Measurements from ENCODE around the gene APH1B. TPM values are rescaled to one million over a fixed set of nuclear protein-coding genes. Genes with fewer than 3 reads are reported as not detected.
"Not testable (repeated sequence)": the region's sequence is repeated elsewhere in the genome, so short reads cannot be mapped to it uniquely, and the experiment has no call there.

APH1B gene
- total and polyA plus RNA-seq, 5 donors: 6.0 to 13.4 (median 10.7) TPM

DNA sequence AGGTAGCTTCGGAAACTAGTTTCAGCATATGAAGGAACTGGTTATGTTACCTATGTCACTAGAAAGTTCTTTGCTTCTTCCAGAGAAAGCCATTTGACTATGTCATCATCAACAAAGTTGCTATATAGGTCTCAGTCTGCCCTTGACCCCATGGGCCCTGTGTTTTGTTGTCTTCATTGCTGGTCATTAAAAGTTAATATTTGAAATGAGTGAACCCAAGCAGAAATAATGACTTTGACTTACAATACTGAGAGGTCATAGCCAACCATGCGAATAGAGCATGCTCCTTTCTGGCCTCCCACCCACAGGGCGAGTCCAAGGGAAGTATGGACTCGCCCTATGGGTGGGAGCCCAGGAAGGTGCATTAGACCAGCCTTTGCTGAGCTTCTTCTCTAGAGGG is 40.9 kb downstream of the APH1B start:
- ATAC-seq: no peak

DNA sequence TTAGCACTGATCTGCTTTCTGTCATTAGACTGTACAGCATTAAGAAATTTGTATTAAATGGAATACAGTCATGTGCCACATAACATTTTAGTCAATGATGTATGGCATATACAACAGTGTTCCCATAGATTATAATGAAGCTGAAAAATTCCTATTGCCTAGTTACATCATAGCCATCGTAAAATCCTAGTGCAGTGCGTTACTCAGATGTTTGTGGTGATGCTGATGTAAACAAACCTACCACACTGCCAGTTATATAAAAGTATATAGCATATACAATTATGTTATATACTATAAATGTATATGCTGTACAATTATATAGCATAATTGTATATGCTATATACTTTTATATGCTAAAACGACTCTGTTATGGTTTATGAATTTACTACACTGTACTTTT is 41.7 kb downstream of the APH1B start:
- Histone ChIP-seq H3K4me3 (ENCODE audit: low read length) (no peak overlapping the region), H3K4me1 (ENCODE audit: control insufficient read depth, insufficient read depth, low read length) (no peaks in the 10 kb centered on the region), H3K27ac (ENCODE audit: low read length) (no peak overlapping the region), H3K27me3 (ENCODE audit: control insufficient read depth, insufficient read depth) (no peaks in the 10 kb centered on the region), H3K9me3 (ENCODE audit: control insufficient read depth, low read length) (no peaks in the 10 kb centered on the region)
- intact Hi-C loops (cut with DNase I): no loop called here
- WGBS: 96% methylated on average over 3 of the region's 3 CpGs
- ATAC-seq: no peak
- DNase-seq: no peak

More for the DNA sequence above, 40.9 kb downstream of the APH1B start:
- H3K4me3 ChIP-seq (ENCODE audit: low read length): no peak overlapping the region
- no peaks in the 10 kb centered on the region for H3K9me3 ChIP-seq (ENCODE audit: control insufficient read depth, low read length)
- no peak for DNase-seq
- WGBS: 97% methylated on average over 4 of the region's 4 CpGs
- no peak overlapping the region for H3K27ac ChIP-seq (ENCODE audit: low read length)
- no peaks in the 10 kb centered on the region for H3K4me1 ChIP-seq (ENCODE audit: control insufficient read depth, insufficient read depth, low read length)
- intact Hi-C loops (cut with DNase I): no loop called here
- no peaks in the 10 kb centered on the region for H3K27me3 ChIP-seq (ENCODE audit: control insufficient read depth, insufficient read depth)

GRCh38 chr15:63320446-63320845 is 43.0 kb downstream of the APH1B start:
- H3K9me3 ChIP-seq (ENCODE audit: control insufficient read depth, low read length); H3K4me1 ChIP-seq (ENCODE audit: control insufficient read depth, insufficient read depth, low read length); H3K4me3 ChIP-seq (ENCODE audit: low read length); H3K27me3 ChIP-seq (ENCODE audit: control insufficient read depth, insufficient read depth); H3K27ac ChIP-seq (ENCODE audit: low read length); ATAC-seq; intact Hi-C loops (cut with DNase I); DNase-seq: not testable (repeated sequence)
- WGBS: 90% methylated on average over 8 of the region's 10 CpGs

DNA sequence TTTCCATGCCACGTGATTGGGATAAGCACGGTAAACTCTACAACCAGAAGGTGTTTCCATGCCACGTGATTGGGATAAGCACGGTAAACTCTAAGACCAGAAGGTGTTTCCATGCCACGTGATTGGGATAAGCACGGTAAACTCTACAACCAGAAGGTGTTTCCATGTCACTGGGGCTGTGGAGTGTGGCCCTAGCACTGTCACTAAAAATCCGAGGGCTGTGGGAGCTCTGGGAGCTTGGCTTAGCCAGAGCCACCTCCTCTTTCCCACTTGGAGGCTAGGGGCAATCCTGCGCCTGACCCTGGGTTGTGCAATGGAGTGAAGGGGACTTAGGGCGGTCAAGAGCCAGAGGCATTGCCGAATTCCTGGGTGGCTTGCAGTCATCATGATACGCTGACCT is 43.6 kb downstream of the APH1B start:
- ATAC-seq; H3K27me3 ChIP-seq (ENCODE audit: control insufficient read depth, insufficient read depth); H3K27ac ChIP-seq (ENCODE audit: low read length); H3K9me3 ChIP-seq (ENCODE audit: control insufficient read depth, low read length); DNase-seq; H3K4me3 ChIP-seq (ENCODE audit: low read length); H3K4me1 ChIP-seq (ENCODE audit: control insufficient read depth, insufficient read depth, low read length); intact Hi-C loops (cut with DNase I): not testable (repeated sequence)
- WGBS: 94% methylated on average over 8 of the region's 11 CpGs

DNA sequence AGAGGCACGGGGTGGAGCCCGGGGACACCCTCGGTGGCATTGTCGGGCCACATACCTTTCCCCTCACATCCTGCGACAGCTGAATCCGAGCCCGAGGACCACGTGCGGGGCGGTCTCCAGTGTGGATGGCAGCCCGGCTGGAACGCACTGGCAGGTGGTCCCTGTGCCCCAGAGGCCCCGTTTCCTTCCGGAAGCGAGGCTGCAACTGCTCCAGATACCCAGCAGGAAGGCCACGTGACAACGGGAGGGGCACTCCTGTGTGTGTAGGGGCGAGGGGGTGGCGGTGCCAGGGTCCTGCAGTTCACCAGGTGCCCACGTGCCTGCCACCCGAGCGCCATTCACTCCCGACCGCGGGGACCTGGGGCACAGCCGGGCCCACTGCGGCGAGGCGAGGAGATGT is 44.1 kb downstream of the APH1B start:
- intact Hi-C loops (cut with DNase I): no loop called here
- Histone ChIP-seq H3K27ac (ENCODE audit: low read length) (no peak overlapping the region), H3K4me1 (ENCODE audit: control insufficient read depth, insufficient read depth, low read length) (no peaks in the 10 kb centered on the region), H3K4me3 (ENCODE audit: low read length) (no peak overlapping the region), H3K27me3 (ENCODE audit: control insufficient read depth, insufficient read depth) (no peaks in the 10 kb centered on the region), H3K9me3 (ENCODE audit: control insufficient read depth, low read length) (no peaks in the 10 kb centered on the region)
- ATAC-seq (no peak), DNase-seq (no peak)
- 95% methylated on average over 29 of the region's 29 CpGs for WGBS

DNA sequence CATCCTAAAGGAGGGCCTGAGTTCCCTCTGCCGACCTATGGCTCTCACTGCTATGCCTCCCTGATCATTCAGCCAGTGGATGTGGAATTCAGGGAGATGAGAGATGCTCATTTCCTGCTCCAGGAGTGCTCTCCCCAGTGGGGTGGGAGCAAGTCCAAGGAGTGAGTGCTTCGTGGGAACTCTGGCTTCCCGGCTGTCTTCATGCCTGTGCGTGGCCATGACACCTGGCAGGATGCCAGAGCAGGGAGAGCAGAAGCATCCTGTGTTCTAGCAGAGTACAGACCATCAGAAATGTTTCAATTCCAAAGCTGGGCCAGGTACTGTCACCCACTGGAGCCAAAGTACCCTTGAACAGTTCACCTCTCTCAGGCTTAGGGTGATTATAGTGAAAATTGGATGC is 45.1 kb downstream of the APH1B start:
- ATAC-seq (peak in 1 of 2 donors; percentile 34), DNase-seq (peak in 2 of 3 donors; percentile 62 to 64)
- H3K27me3 ChIP-seq (ENCODE audit: control insufficient read depth, insufficient read depth): no peaks in the 10 kb centered on the region

GRCh38 chr15:63323798-63324563 is 46.6 kb downstream of the APH1B start:
- ATAC-seq (no peak), DNase-seq (no peak)
- Histone ChIP-seq H3K9me3 (ENCODE audit: control insufficient read depth, low read length) (no peaks in the 10 kb centered on the region), H3K4me3 (ENCODE audit: low read length) (no peak overlapping the region), H3K4me1 (ENCODE audit: control insufficient read depth, insufficient read depth, low read length) (no peaks in the 10 kb centered on the region), H3K27ac (ENCODE audit: low read length) (no peak overlapping the region), H3K27me3 (ENCODE audit: control insufficient read depth, insufficient read depth) (no peaks in the 10 kb centered on the region)
- intact Hi-C loops (cut with DNase I): no loop called here
- WGBS: 79% methylated on average over 9 of the region's 9 CpGs

More for the DNA sequence above, 45.1 kb downstream of the APH1B start:
- intact Hi-C loops (cut with DNase I): no loop called here
- 19% methylated on average over 4 of the region's 4 CpGs for WGBS
- H3K27ac ChIP-seq (ENCODE audit: low read length): no peak overlapping the region
- H3K4me1 ChIP-seq (ENCODE audit: control insufficient read depth, insufficient read depth, low read length): no peaks in the 10 kb centered on the region
- no peaks in the 10 kb centered on the region for H3K9me3 ChIP-seq (ENCODE audit: control insufficient read depth, low read length)
- H3K4me3 ChIP-seq (ENCODE audit: low read length): no peak overlapping the region

GRCh38 chr15:63324770-63325169 is 47.4 kb downstream of the APH1B start:
- intact Hi-C loops (cut with DNase I): no loop called here

DNA sequence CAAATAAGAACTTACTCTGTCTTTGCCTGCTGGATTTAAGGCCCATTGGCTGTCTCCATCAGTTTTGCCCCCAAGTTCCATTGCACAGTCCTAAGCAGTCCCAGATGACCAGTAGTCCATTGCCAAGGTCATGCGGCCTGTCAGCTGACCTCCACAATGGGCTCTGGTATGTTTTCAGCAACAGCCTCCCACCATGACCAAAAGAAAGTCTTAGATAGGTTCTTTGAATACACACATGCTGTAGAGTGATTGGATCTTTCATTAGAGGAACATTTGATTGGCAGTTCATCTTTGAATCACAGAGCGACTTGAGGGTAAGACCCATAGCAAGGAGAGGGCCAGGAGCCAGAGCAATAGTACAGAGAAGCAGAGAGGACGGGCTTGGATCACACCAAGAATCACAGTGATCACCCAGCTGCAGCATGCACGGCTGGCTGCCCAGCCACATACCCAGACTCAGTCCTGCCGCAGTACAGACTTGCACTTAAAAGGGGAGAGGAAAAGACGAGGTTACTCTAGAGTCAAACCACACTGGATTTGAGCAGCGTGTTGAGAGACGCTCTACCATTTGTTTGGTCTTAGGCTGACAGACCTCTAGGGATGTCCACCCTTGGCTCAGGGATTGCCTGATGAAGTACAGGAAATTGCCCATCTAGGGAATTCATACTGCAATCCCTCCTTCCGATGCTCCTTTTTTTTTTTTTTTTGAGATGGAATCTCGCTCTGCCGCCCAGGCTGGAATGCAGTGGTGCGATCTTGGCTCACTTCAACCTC is 50.4 kb downstream of the APH1B start:
- DNase-seq: peak in 2 of 3 donors; percentile 47 to 58
- Histone ChIP-seq H3K27ac (ENCODE audit: low read length) (no peak overlapping the region), H3K27me3 (ENCODE audit: control insufficient read depth, insufficient read depth) (no peaks in the 10 kb centered on the region), H3K9me3 (ENCODE audit: control insufficient read depth, low read length) (no peaks in the 10 kb centered on the region), H3K4me3 (ENCODE audit: low read length) (no peak overlapping the region), H3K4me1 (ENCODE audit: control insufficient read depth, insufficient read depth, low read length) (peaks cover 4% of the 10 kb centered on the region)
- ATAC-seq: peak; percentile 58 to 66
- intact Hi-C loops (cut with DNase I): no loop called here
- 72% methylated on average over 12 of the region's 12 CpGs for WGBS

More at GRCh38 chr15:63324770-63325169, 47.4 kb downstream of the APH1B start:
- H3K4me3 ChIP-seq (ENCODE audit: low read length): no peak overlapping the region
- no peaks in the 10 kb centered on the region for H3K9me3 ChIP-seq (ENCODE audit: control insufficient read depth, low read length)
- H3K4me1 ChIP-seq (ENCODE audit: control insufficient read depth, insufficient read depth, low read length): no peaks in the 10 kb centered on the region
- no peak for DNase-seq
- no peaks in the 10 kb centered on the region for H3K27me3 ChIP-seq (ENCODE audit: control insufficient read depth, insufficient read depth)
- ATAC-seq: no peak
- 94% methylated on average over 7 of the region's 7 CpGs for WGBS
- no peak overlapping the region for H3K27ac ChIP-seq (ENCODE audit: low read length)

DNA sequence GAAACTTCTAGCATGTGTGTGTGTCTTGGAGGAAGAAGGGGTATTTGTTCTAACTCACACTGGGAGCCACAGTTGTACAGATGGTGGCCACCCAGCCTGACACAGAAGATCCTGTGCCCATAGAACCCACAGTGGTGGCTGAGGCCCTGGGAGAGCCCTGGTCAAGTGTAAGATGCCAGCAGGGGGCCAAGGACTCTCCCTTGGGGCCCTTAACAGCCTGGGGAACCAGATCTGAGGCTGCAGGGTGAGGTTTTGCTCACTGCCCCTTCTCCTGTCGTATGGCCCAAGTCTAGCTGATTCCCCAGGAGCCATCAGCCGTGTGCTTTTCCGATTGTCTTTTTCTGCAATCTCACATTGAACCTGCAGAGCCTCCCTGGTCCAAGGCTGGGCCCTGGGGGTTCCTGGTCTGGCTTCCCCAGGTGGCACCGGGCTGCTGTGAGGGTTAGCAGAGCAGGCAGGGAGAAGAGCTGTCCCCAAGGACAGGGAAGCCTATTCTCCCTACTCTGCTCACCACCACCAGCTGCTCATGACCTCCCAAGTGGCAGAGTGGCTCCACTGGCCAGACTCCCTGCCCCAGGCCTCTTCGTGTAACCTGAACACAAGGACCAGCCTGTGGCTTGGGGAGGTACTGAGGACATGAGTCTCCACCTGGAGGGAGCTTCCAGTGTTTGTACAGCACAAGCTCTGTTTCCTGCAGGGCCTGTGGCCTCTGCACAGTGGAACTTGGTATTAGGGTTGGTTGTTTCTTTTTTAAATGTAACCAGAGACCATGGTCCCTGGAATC is 52.4 kb downstream of the APH1B start:
- Histone ChIP-seq H3K4me3 (ENCODE audit: low read length) (no peak overlapping the region), H3K9me3 (ENCODE audit: control insufficient read depth, low read length) (no peaks in the 10 kb centered on the region), H3K27me3 (ENCODE audit: control insufficient read depth, insufficient read depth) (no peaks in the 10 kb centered on the region), H3K4me1 (ENCODE audit: control insufficient read depth, insufficient read depth, low read length) (peaks cover 4% of the 10 kb centered on the region), H3K27ac (ENCODE audit: low read length) (no peak overlapping the region)
- 97% methylated on average over 5 of the region's 5 CpGs for WGBS
- no peak for DNase-seq
- intact Hi-C loops (cut with DNase I): loop anchor here in 1 of 4 donors (10.0 kb wide), 1 partner anchor 65 kb away; no protein-coding TSS in a partner anchor
- no peak for ATAC-seq

Data from right cardiac atrium (tissue), 5 donors.